GM23248 (cell line): ENCODE measurements around the gene DNASE1L2. TPM values are rescaled to one million over a fixed set of nuclear protein-coding genes. Genes with fewer than 3 reads are reported as not detected.

Experiments
- DNase-seq: peaks from one replicate; pipeline ENCODE4 v3.0.0-alpha.2; 2015
- H2AFZ ChIP-seq: fragments of 200-600 bp; sonication (generic); 2 replicates; pipeline ENCODE4 v1.6.1; 2016; ENCODE audit warnings: antibody characterized with exemption
- H3F3A ChIP-seq: fragments of 200-600 bp; sonication (generic); 2 replicates; pipeline ENCODE4 v1.6.1; 2016; ENCODE audit warnings: mild to moderate bottlenecking, antibody characterized with exemption, mixed run types; ENCODE audit not compliant: insufficient read depth
- H3K27ac ChIP-seq: fragments of 200-600 bp; sonication (generic); 2 replicates; pipeline ENCODE4 v1.5.1; 2016; ENCODE audit warnings: mild to moderate bottlenecking
- H3K27me3 ChIP-seq: fragments of 200-600 bp; sonication (generic); replicated peaks from 2 replicates; pipeline ENCODE4 v1.6.1; 2016; ENCODE audit warnings: mild to moderate bottlenecking; ENCODE audit not compliant: insufficient read depth
- H3K36me3 ChIP-seq: fragments of 200-600 bp; sonication (generic); 2 replicates; pipeline ENCODE4 v1.6.1; 2016; ENCODE audit warnings: low read depth, mild to moderate bottlenecking
- H3K4me1 ChIP-seq: fragments of 200-600 bp; sonication (generic); 2 replicates; pipeline ENCODE4 v1.6.1; 2016; ENCODE audit warnings: mild to moderate bottlenecking; ENCODE audit not compliant: insufficient read depth
- H3K4me2 ChIP-seq: fragments of 200-600 bp; sonication (generic); one replicate; pipeline ENCODE4 v1.6.1; 2016; ENCODE audit warnings: mild to moderate bottlenecking; ENCODE audit not compliant: unreplicated experiment
- H3K4me3 ChIP-seq: fragments of 200-600 bp; sonication (generic); 2 replicates; pipeline ENCODE4 v1.5.1; 2016; ENCODE audit warnings: mild to moderate bottlenecking
- H3K79me2 ChIP-seq: fragments of 200-600 bp; sonication (generic); 2 replicates; pipeline ENCODE4 v1.6.1; 2016; ENCODE audit warnings: mild to moderate bottlenecking; ENCODE audit not compliant: insufficient read depth
- H3K9ac ChIP-seq: fragments of 200-600 bp; sonication (generic); 2 replicates; pipeline ENCODE4 v1.6.1; 2016; ENCODE audit warnings: mild to moderate bottlenecking
- H3K9me2 ChIP-seq: fragments of 200-600 bp; sonication (generic); 2 replicates; pipeline ENCODE4 v1.6.1; 2016; ENCODE audit warnings: mixed run types, mild to moderate bottlenecking, moderate library complexity; ENCODE audit not compliant: insufficient read depth
- H3K9me3 ChIP-seq: fragments of 200-600 bp; sonication (generic); one replicate; pipeline ENCODE4 v1.6.1; 2017; ENCODE audit warnings: low read depth
- H4K20me1 ChIP-seq: fragments of 200-600 bp; sonication (generic); 2 replicates; pipeline ENCODE4 v1.6.0; 2016; ENCODE audit not compliant: insufficient read depth
- EZH2 ChIP-seq: fragments of 200-600 bp; sonication (generic); IDR thresholded peaks from 2 replicates; pipeline ENCODE4 v1.6.1; 2018; ENCODE audit warnings: antibody characterized with exemption, mild to moderate bottlenecking; ENCODE audit not compliant: insufficient read depth, poor library complexity, severe bottlenecking
- EZH2phosphoT487 ChIP-seq: fragments of 200-600 bp; sonication (generic); IDR thresholded peaks from 2 replicates; pipeline ENCODE4 v1.6.1; 2018; ENCODE audit warnings: antibody characterized with exemption, moderate library complexity, mild to moderate bottlenecking, low read depth; ENCODE audit not compliant: insufficient read depth
- WGBS, 2 experiments: methylation state at CpG; one replicate each; pipeline ENCODE4 v1.1.6; 2015 to 2017; ENCODE audit warnings: low lambda C conversion rate in 2 of 2, low coverage in 1 of 2; ENCODE audit errors: missing lambda C conversion rate in 2 of 2; 5-methylcytosine and 5-hydroxymethylcytosine counted together
- in situ Hi-C: fragments of 300-500 bp; cut with MboI; formaldehyde crosslinking; loops from 2 replicates; pipeline ENCODE4 v1.15.0; 2020
- polyA plus RNA-seq: library from polyadenylated mRNA; unstranded; fragments of >200 nt; fragmentation: Nextera tagmentation; extraction: Ambion mirVana; gene quantifications from 2 replicates; pipeline ENCODE4 v1.2.1, GENCODE V29; 2016
- total RNA-seq: library from RNA; depleted of rRNA; stranded (reverse); fragments of >200 nt; shearing (Covaris generic); gene quantifications from 2 replicates; pipeline ENCODE4 v1.2.3, GENCODE V29; 2014

DNASE1L2 gene
- total and polyA plus RNA-seq, 2 experiments from 2014 or later, result 0.89 TPM; not detected in 1

GRCh38 chr16:2267913-2268666, 31.8 kb downstream of the DNASE1L2 start, which contains the start of gene RNPS1:
Gene RNPS1 (minus strand): TSS chr16:2268126. CDS start chr16:2264643, 3,483 bp downstream.
- no peaks in the 10 kb centered on the region for H3K9me3 ChIP-seq

GRCh38 chr16:2270070-2270462, 33.8 kb downstream of the DNASE1L2 start:
- Histone ChIP-seq H3K36me3 (peaks cover 8% of the 10 kb centered on the region; the same call in 1 of the 2 replicates), H3F3A (peaks cover 7% of the 10 kb centered on the region; the same call in 1 of the 2 replicates), H3K27ac (no peak overlapping the region), H3K4me1 (peaks cover 17% of the 10 kb centered on the region), H4K20me1 (peaks cover 13% of the 10 kb centered on the region; the same call in 1 of the 2 replicates), H3K4me3 (peak overlapping the region; percentile 79; the same call in 1 of the 2 replicates), H3K9ac (peak overlapping the region; percentile 91), H2AFZ (no peak overlapping the region), H3K4me2 (peak overlapping the region; percentile 99), H3K9me2 (no peaks in the 10 kb centered on the region), H3K9me3 (no peaks in the 10 kb centered on the region), H3K27me3 (no peaks in the 10 kb centered on the region), H3K79me2 (peaks cover 58% of the 10 kb centered on the region)
- WGBS, 2 experiments, result 89 to 94% methylated on average over 9 of the region's 9 CpGs
- no peak for DNase-seq
- TF ChIP-seq EZH2, result no peak
- TF ChIP-seq EZH2phosphoT487, result no peak
- in situ Hi-C loops, result no loop called here

More at GRCh38 chr16:2267913-2268666, 31.8 kb downstream of the DNASE1L2 start, which contains the start of gene RNPS1:
- peaks cover 7% of the 10 kb centered on the region; the same call in 1 of the 2 replicates for H3F3A ChIP-seq
- H3K27me3 ChIP-seq, result no peaks in the 10 kb centered on the region
- DNase-seq, result peak; percentile 97
- H3K9ac ChIP-seq, result peak within 1 kb of the TSS; percentile 91
- peaks cover 17% of the 10 kb centered on the region for H3K4me1 ChIP-seq
- 1% methylated on average over 67 to 77 of the region's 88 CpGs for WGBS, 2 experiments
- peak within 1 kb of the TSS; percentile 90 for H3K27ac ChIP-seq
- H3K9me2 ChIP-seq, result no peaks in the 10 kb centered on the region
- peaks cover 78% of the 10 kb centered on the region for H3K79me2 ChIP-seq
- peak within 1 kb of the TSS; percentile 99 for H3K4me2 ChIP-seq
- TF ChIP-seq EZH2 (no peak), EZH2phosphoT487 (no peak)
- peaks cover 21% of the 10 kb centered on the region; the same call in 1 of the 2 replicates for H4K20me1 ChIP-seq
- peak within 1 kb of the TSS; percentile 79 for H3K4me3 ChIP-seq
- H2AFZ ChIP-seq, result peak within 1 kb of the TSS; percentile 82
- in situ Hi-C loops, result no loop called here
- peaks cover 8% of the 10 kb centered on the region; the same call in 1 of the 2 replicates for H3K36me3 ChIP-seq

DNA sequence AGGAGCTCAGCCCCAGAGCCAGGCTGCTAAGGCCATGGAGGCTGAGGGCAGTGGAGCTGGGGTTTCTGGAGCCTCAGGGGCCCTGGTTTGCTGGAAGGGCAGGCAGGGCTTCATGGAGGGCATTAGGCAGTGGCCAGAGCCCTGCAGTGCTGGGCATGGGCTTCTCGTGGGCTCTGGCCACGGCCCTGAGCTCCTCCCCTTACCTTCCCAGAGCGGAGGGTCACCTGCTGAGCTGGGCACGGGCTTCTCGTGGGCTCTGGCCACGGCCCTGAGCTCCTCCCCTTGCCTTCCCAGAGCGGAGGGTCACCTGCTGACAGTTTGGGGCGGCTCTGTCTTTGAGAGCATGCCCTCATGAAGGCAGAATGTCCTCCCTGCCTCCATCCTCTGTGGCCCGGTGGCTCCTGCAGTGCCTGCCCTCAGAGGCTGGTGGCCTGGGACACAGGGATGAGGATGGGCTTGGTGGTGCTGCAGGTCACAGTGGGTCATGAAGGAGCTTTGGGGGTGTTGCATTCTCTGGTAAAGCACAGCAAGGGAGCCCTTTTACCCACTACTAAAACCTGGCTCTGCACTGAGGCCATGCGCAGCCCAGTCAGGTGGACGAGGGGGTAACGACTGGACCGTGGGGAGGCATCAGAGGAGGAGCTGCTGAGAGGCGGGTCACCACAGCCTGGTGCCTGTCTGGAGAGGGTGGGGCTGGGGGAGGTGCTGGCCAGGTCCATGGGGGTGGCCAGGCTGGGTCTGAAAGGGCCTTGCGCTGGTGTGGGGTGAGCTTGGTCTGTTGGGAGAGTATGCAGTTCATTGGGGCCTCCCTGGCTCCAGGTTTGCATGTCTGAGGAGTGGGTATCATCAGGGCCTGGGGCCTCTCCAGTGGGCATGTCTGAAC, 34.6 kb downstream of the DNASE1L2 start:
- Histone ChIP-seq H4K20me1 (peaks cover 9% of the 10 kb centered on the region; the same call in 1 of the 2 replicates), H3K9me2 (no peaks in the 10 kb centered on the region), H3K36me3 (0 out of 2 replicates have a peak, but pooled peaks cover under 1% of the 10 kb centered on the region), H3K27me3 (no peaks in the 10 kb centered on the region), H3F3A (peaks cover 7% of the 10 kb centered on the region; the same call in 1 of the 2 replicates), H3K9me3 (no peaks in the 10 kb centered on the region), H3K4me2 (no peak overlapping the region), H2AFZ (no peak overlapping the region), H3K27ac (no peak overlapping the region), H3K4me3 (no peak overlapping the region), H3K4me1 (peaks cover 12% of the 10 kb centered on the region), H3K9ac (no peak overlapping the region), H3K79me2 (peaks cover 50% of the 10 kb centered on the region)
- 82 to 85% methylated on average over 15 of the region's 15 CpGs for WGBS, 2 experiments
- TF ChIP-seq EZH2 (no peak), EZH2phosphoT487 (no peak)
- in situ Hi-C loops, result no loop called here
- DNase-seq, result no peak
